ENCODE measurements around the gene BCL10.

BCL10 gene

DNA sequence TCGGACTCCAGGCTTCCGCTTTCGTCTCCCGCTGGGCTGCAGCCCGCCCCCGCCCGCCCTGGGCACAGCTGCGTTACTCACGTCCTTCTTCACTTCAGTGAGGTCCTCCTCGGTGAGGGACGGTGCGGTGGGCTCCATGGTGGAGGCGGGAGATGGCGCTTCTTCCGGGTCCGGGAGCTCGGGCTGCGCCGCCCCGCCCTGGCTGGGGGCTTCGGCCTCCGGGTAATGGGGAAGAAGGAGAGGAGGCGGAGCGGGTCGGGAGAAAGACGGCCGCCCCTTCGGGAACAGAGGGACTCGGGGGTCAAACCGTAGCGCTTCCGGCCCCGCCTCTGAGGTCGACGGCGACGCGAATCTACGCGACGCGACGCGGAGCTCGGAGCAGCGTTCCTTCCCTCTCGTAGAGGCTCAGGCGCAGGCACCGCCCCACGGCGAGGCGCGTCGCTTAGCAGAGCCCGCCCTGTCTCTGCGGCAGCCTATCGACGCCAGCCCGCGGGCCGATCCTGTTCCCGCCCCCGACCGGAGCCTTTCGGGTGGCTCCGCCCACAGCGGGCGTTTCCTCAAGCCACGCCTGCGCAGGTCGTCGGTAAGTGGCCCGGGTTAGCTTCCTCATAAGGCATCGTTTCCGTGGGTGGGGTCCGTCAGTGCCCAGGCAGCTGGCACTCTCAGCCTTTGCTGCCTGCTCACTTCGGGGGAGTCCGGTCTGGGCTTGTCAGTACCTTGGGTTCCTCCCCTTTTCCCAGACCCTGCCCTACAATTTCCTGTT lies at the start of gene BCL10:
TSS of gene BCL10 (minus strand) at position 418 of the 763 bp plus-strand sequence. CDS start at position 138, 280 bp downstream.
- peak; percentile 98 for DNase-seq (ENCODE audit: low spot score)

DNA sequence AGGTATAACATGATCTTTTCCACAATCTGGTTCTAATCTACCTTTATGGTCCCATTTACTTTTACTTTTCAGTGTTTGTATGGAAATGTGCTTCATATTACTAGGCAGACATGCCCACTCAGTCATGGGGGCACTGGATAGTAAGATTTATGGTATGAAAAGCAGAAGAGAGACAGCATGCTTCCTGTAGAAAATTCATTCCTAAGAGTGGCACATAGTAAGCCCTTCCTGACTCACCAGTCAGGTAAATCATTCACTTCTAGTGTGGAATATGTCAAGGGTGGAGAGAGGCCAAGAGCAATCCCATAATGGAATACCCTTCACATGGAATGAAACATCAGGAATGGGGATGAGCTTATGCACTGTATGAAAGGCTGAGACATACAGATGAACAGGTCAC lies 49.5 kb upstream of the BCL10 start:
- no peak for DNase-seq (ENCODE audit: low spot score)

DNA sequence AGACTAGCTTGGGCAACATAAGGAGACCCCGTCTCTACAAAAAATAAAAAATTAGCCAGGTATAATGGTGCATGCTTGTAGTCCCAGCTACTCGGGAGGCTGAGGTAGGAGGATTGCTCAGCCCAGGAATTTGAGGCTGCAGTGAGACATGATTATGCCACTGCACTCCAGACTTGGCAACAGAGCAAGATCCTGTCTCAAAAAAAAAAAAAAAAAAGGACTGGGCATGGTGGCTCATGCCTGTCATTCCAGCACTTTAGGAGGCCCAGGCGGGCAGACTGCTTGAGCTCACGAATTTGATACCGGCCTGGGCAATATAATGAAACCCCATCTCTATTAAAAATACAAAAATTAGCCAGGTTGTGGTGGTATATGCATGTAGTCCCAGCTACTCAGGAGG lies 47.3 kb upstream of the BCL10 start:
- DNase-seq (ENCODE audit: low spot score), result no peak

DNA sequence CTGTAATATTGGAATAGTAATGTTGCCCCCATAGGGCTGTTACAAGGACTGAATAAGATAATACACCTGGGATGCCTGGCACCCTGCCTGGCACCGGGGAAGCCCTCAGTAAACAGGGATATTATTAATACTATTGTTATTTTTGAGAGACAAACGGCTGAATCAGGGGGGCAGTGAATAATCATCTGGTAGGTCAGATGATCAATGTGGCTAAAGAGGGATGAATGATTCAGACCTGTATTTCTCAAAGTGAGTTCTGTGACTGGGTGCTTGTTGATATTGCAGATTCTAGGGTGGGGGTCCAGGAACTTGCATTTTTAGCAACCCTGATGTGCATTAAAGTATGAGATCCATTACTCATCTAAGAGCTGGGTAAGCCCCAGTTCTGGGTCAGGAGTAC lies 46.2 kb upstream of the BCL10 start:
- no peak for DNase-seq (ENCODE audit: low spot score)

DNA sequence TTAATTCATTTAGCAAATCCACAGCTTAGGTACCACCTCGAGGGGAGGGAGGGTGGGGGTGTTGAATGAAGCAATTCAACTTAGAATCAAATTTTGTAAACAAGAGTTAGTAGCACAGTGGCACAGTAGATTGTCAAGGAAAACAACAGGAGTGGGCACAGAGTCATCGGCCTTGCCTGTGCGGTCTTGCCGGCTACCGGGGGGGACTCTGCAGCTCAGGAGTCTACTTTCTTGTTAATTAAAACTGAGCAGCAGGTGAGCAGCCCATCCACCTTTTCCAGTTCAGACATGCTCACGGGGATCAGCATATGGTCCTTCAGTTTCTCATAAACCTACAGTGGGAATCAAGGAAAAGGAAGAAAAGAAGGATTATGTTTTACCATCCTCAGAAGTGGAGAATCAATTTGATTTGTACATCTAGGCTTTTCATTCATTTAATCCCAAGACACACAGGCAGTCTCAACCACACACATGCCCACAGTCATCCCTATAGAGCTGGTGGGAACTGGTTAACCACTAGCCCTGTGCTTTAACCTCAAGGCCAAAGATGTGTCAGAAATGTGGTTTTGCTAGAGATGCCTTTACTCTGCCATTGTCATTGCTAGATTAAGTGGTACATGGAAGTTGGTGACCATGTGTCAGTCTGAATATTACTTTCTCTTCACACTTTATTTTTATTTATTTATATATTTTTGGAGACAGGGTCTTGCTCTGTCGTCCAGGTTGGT lies 45.0 kb upstream of the BCL10 start:
- no peak for DNase-seq (ENCODE audit: low spot score)

DNA sequence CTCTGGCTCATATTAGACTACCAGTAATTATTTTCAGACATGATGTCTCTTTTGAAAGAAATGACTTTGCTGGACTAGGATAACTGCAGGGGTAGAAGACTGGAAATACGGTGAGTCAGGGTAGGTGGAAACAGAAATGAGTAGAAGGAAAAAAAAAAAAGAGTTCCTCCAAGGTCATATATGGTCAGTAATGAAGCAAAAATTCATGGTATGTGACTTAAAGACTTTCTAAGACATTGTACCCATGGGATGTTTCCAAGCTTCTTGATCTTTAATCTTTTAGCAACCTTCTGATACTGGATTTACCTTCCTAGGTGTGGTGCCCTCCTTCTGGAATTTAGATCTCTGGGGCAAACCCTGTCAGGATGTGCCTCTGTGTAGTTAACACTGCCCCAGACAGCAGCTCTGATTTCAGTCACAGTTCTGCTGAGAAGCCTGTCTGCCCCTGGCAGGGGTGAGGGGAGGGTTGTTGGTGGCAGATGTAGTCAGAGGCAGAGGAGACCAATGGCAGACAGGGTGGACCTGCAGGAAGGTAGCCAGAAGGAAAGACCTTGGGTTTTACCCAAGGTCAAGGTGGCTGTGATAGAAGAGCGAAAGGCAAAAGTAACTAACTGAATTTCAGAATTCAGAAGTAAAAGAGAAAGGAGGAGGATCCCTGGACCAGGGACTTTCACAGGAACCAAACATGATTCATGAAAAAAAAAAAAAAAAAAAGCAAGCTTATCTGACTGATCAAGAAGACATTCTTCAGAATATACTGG lies 44.1 kb upstream of the BCL10 start:
- no peak for DNase-seq (ENCODE audit: low spot score)

DNA sequence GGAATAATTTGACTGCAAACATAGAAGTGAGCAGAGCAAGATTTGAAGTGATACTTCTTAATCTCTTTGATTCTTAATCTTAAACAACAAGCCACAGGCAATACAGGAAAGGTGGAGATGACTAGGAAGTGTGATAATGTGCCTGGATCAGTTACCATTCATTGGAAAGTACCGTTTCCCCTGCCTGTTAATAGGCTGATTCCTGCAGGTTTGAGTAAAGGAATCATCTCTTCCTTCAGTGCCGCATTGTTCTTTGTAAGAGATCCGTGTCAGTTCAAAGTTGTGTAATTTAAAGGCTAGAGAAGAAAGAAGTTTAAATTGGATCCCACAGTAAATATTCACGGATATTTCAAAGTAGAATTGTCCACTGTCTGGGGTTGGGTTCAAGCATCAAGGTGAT lies 43.5 kb upstream of the BCL10 start:
- DNase-seq (ENCODE audit: low spot score), result no peak

DNA sequence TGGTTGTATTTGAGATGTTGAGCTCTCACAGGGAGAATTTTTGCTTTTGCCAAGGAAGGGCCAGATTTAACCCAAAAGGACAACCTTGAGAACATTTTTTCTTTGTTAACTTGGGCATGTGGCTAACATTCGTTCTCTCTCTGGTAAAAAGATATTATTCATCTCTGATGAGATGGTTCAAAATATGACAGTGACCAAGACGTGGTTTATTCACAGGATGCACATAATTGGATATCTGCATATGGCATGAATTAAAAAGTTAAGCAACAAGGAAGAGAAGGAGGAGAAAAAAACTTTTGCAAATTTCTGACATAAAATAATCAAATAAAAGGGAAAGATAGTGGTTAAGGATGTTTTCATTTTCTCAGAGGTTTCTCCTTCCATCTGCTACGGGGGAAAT lies 43.1 kb upstream of the BCL10 start:
- DNase-seq (ENCODE audit: low spot score), result no peak

DNA sequence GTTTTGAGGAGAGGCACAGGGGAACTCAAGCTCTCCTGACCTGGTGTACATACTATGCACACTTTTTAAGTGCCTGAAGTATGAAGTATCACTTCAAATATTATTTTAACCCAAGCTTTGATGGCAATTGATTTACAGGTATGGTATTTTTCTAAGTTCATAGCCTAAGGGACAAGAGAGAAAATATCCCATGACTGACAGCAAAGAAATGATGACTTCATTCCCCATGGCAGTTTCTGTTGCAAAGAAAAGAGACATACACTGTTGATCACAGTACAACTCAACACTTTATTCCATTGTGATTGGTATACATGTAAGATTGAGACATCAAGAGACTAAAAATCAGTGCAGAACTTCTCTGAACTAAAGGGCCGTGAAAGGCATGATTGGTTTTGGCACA lies 41.8 kb upstream of the BCL10 start:
- no peak for DNase-seq (ENCODE audit: low spot score)

DNA sequence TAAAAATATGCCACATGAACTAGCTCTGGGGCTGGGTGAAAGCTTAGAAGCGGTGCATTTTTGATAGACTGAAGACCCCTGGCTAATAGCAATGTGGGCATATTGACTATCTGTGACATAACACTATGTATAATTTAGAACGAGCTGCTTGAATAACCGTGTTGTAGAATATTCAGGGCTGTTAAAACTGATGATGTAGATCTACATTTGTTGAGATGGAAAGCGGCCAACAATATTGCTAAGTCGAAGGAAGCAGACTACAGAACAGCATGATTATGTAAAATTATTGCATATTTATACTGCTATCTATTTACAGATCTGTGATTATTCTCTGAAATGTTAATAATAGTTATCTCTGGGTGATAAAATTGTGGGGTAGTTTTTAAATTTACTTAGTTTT lies 41.1 kb upstream of the BCL10 start:
- no peak for DNase-seq (ENCODE audit: low spot score)

DNA sequence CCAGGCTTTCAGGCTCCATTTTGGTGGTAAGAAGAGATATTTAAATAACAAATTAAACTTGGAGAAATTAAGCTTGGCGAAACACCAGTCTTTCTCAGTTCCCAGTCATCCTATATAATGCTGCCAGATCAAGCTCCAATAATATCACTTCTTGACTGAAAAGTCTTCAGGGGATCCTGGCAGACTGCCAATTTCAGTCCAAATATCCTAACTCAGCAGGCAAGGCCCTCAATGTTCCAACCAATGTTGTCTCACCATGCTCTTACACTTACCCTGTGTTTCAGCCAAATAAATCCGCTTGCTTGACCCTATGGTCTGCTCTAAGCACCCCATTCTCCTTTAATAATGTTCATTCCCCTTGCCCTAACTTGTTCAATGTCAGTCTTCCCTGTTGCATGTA lies 39.9 kb upstream of the BCL10 start:
- DNase-seq (ENCODE audit: low spot score), result no peak

DNA sequence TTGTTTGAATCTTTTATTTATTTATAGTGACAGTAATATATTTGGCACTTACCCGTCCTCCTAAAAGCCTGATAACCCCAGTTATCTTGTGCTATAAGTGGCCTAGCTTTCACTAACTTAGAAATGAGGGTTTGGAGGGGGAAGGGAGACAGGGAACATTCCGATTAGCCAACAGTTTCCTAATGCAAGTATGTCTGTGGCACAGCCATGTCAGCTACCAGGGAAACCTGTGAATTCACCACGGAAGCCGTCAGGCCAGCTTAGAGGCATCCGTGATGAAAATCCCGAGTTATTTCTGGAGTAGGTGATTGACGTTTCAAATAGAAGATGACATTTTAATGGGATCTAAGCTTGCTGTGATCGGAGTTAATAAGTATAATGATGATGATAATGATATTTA lies 39.4 kb upstream of the BCL10 start:
- no peak for DNase-seq (ENCODE audit: low spot score)

DNA sequence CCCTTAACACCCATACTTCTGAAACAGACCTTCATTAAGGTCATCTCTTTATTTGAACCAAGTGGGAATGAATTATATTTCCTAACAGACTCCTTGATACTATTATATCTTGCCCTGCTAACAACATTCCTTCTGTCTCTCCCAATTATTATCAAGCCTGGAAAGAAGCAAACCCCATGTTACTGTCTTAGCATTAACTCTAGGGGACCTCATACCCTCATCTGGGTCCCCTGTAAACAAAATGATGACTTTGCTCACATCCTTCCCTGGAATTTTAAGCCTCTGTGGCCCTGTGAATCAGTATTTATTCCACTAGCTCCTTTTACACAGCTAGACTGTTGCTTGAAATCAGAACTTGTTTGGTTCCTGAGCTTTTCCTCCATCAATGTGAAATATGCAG lies 38.3 kb upstream of the BCL10 start:
- no peak for DNase-seq (ENCODE audit: low spot score)

DNA sequence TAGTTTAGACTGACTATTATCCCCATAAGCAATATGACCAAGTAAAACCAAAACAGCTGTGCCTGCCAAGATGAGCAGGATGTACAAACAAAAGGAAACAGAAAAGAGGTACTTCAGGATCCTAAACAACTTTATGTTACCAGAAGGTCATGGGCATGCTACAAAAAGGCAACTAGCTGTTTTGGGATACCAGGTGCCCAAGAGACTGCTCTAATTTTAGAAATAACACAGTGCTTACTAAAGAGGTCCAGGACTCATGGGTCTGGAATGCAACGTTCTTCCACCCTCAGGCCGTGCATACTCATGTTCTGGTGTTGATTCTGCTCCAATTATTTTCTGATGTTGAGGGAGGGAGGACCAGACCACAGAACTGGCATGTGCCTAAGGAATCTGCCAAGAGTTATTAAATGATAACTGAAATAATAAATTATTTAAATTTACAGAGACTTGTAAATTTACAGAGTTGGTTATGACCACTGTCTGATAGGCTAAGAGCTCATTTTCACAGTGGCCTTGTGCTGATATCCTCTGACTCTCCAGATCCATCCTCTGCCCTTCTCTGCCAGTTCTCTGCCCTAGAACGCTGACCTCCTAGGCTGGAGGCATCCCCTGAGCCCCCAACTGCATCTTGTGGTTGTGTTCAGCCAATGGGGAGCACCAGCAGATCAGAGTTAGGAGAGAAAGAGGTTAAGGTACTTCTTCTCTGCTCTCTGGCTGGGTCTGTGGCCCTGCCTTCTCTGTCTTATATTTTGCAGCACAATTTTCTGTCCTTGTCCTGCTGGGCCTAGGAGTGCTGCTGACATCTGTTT lies 37.7 kb upstream of the BCL10 start:
- no peak for DNase-seq (ENCODE audit: low spot score)

DNA sequence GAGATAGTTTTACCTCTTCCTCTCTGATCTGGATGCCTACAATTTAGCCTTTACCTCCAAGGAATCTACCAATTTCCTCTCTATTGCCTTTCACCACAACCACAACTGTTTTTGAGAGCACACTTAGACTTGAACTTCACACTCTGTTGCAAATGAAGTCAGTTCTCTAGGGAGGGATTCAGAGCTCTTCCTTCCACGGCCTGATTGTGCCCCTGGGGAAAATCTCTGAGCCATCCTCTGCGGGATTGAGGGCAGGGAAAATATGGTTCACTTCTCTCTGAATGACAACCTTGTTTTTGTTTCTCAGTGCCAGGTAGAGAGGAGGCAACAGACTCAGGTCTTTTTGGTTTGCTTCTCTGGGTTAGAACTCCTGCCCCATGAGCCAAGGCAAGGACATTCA lies 35.4 kb upstream of the BCL10 start:
- DNase-seq (ENCODE audit: low spot score), result no peak

DNA sequence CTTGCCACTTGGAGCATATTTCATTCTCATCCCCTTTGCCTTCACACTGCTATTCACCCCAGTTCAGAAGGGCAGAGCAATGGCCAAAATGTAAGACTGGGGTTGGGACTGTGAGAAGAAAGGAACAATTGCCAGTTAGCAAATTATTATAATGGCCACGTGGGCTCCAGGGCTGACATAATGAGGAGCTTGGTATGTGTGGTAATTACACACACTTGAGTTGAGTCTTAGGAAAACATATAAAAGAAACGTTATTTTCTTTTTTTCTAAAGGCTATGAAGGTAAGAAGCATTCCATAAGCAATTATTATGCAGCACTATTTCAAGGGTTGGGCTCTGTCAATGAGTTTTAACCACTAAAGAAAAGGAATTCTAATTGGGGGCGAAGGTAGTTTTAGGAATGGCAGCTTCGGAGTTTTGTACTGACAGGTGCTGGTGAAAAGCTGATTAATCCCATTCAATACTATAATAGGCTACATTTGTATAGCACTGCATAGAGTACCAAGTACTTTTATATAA lies 32.5 kb upstream of the BCL10 start:
- no peak for DNase-seq (ENCODE audit: low spot score)

DNA sequence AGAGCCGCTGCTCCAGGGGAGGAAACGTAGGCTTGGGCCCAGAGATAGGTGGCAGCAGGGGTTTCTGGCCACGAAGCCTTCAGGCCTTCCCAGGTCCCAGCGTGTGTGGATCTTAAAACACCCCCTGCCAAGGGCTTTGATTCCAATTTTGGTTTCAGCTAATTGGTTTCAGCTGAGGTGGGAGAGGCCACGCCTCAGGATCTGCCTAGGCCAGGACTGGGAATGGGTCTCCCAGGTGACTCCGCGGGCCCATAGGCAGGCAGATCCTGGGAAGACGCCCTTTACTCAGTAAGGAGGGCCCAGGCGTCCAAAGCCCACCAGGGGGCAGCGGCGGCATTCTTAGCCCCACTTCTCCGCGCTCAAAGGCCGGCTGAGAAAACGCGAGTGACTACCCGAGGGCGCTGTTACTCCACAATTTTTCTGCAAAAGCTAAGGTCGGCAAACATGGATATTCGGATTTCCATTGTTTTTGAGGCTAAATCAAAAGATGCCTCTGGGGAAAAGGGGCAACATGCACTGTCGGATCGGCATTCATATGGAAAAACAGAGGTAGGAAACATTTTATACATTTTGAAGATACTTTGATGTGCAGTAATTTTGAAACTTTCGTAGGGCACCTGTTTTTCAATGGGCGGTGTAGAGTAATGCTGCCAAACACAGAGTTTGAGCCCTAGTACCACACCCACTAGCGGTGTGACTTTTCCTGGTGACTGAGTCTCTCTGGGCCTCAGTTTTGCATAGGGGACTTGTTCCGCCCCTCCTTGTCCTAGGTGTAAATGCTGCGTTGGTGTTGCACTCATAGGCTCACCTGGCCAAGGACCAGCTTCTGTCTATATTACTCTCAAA lies 31.8 kb upstream of the BCL10 start:
- no peak for DNase-seq (ENCODE audit: low spot score)

DNA sequence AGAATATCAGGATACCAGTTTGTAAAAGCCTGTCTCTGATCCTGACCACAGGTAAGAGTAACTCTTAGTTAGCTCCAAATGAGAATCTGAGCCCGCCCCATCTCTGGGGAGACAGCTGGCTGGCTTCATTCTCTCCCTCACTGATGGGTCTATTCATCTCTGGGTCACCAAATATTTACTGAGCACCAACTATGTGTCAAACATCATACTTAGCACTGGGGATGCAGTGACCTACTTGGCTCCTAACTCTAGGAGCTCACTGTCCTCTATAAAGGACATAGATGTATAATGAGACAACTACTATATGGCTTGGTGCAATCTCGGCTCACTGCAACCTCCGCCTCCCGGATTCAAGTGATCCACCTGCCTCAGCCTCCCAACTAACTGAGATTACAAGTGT lies 29.8 kb upstream of the BCL10 start:
- DNase-seq (ENCODE audit: low spot score), result no peak

DNA sequence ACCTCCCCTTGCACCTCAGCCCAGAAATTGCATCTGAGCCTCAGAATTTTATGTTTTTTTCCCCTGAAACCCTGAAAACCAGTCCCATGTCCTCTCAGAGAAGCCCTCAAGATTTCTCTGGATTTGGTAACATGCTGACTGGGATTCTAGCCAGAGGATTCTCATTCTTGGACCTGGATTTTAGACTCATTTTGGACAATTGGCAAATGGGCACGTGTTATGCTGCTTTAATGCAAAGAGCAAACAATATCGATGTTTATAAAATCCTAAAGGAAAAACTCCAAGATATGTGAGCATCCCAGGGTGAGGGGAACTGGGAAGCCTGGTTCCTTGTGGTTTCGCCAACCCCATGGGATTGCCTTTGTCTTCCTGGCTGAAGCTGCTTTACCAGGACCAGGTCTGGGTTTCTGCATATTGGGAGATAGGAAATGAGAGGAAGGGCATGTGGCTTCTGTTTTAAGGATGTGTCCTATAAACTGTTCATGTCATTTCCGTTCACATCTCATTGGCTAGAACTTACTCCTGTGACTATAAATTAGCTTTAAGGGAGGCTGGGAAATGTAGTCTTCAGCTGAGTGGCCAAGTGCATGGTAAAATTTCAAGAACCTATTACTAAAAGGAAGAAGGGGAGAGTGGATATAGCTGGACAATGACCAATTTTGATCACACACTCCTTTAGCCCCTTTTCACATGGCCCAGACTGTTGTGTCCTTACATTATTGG lies 27.2 kb upstream of the BCL10 start:
- no peak for DNase-seq (ENCODE audit: low spot score)

DNA sequence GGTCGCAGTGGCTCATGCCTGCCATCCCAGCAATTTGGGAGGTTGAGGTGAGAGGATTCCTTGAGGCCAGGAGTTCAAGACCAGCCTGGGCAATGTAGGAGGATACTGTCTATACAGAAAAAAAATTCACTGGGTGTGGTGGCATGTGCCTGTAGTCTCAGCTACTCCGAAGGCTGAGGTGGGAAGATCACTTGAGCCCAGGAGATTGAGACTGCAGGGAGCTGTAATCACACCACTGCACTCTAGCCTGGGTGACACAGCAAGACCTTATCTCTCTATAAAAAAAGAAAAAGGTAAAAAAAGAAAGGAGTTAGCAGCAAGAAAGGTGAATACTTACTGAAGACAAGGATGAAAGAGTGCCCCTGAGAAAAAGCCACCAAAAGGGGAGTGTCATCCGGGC lies 23.7 kb upstream of the BCL10 start:
- DNase-seq (ENCODE audit: low spot score), result no peak
